AG09319 (cell line): ENCODE measurements around the gene HTR4.

Source experiments
- DNase-seq: peaks from one replicate; pipeline ENCODE4 v3.0.0-alpha.2; 2010; ENCODE audit warnings: low read depth; ENCODE audit errors: extremely low read depth
- CTCF ChIP-seq: IDR thresholded peaks from 2 replicates; pipeline ENCODE4 v1.5.1; 2011; ENCODE audit warnings: low read depth, mild to moderate bottlenecking, inconsistent platforms, low read length, moderate library complexity

The HTR4 gene

GRCh38 chr5:148454576-148454975 is 199.8 kb downstream of the HTR4 start:
- DNase-seq = no peak

GRCh38 chr5:148452499-148453193 is 201.7 kb downstream of the HTR4 start:
- DNase-seq = no peak

More at GRCh38 chr5:148454576-148454975, 199.8 kb downstream of the HTR4 start:
- no peak for TF ChIP-seq CTCF

GRCh38 chr5:148446611-148447010 is 207.7 kb downstream of the HTR4 start:
- TF ChIP-seq CTCF = no peak
- DNase-seq = no peak

More at GRCh38 chr5:148452499-148453193, 201.7 kb downstream of the HTR4 start:
- no peak for TF ChIP-seq CTCF

- TF ChIP-seq CTCF = no peak
- DNase-seq = no peak
Measured at GRCh38 chr5:148445578-148445977, 208.7 kb downstream of the HTR4 start.

- peak; percentile 70 for TF ChIP-seq CTCF
- DNase-seq = peak; percentile 39
Measured at GRCh38 chr5:148443998-148444397, 210.3 kb downstream of the HTR4 start.

- no peak for DNase-seq
- no peak for TF ChIP-seq CTCF
Measured at GRCh38 chr5:148443241-148443640, 211.1 kb downstream of the HTR4 start.

- no peak for TF ChIP-seq CTCF
- no peak for DNase-seq
Measured at GRCh38 chr5:148438933-148439332, 215.4 kb downstream of the HTR4 start.
